ENCODE measurements around the gene FAM204A.

The FAM204A gene

DNA sequence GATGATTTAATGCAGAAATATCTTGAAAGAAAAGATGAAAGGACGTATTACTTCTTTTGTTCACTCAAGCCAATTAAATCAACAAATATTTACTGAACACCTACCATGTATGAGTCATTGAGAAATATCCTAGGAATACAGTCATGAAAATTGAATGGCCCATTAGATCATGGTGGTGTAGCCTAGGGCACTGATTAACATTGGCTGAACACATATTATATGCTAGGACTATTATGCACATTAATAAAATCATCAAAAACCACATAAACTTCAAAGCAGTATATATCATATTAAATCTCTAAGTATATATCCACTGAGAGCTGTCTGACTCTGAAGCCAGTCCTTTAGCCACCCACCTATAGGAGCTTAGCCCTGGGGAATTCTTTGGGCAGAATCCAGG is 41.8 kb downstream of the FAM204A start:
- TF ChIP-seq, protein P1, sequence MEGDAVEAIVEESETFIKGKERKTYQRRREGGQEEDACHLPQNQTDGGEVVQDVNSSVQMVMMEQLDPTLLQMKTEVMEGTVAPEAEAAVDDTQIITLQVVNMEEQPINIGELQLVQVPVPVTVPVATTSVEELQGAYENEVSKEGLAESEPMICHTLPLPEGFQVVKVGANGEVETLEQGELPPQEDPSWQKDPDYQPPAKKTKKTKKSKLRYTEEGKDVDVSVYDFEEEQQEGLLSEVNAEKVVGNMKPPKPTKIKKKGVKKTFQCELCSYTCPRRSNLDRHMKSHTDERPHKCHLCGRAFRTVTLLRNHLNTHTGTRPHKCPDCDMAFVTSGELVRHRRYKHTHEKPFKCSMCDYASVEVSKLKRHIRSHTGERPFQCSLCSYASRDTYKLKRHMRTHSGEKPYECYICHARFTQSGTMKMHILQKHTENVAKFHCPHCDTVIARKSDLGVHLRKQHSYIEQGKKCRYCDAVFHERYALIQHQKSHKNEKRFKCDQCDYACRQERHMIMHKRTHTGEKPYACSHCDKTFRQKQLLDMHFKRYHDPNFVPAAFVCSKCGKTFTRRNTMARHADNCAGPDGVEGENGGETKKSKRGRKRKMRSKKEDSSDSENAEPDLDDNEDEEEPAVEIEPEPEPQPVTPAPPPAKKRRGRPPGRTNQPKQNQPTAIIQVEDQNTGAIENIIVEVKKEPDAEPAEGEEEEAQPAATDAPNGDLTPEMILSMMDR (IDR thresholded peaks at IDR 0.05; ENCODE audit: control extremely low read depth, extremely low read depth, low read depth, missing control alignments), result no peak
- CTCF ChIA-PET, result interaction anchor here (1.0 kb wide), 1 partner anchor 9 kb away, joined by 3 read pairs; no protein-coding TSS in a partner anchor
- POLR2A ChIA-PET, result no interaction called here
- no peak for DNase-seq (ENCODE audit: extremely low spot score)

DNA sequence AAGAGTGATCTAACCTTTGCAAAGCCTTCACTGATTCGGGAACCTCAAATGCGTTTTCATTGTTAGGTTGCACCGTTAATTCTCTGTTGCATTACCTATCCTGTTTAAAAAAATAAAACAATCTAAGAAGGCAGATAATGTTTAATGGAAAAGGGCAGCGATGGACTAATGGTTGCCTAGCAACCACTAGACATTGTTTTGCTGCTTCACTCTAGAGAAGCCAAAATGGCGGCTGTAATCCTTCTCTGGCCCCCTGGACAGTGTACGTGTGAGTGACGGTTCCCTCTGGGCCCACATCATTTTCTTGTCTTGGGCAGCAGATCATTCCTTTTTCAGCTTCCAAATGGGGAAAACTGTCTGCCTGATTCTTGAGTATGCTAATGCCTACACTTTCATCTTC is 43.3 kb downstream of the FAM204A start:
- no peak for DNase-seq (ENCODE audit: extremely low spot score)
- POLR2A ChIA-PET, result no interaction called here
- TF ChIP-seq, protein P1 (IDR thresholded peaks at IDR 0.05; ENCODE audit: control extremely low read depth, extremely low read depth, low read depth, missing control alignments), result no peak
- CTCF ChIA-PET, result no interaction called here

DNA sequence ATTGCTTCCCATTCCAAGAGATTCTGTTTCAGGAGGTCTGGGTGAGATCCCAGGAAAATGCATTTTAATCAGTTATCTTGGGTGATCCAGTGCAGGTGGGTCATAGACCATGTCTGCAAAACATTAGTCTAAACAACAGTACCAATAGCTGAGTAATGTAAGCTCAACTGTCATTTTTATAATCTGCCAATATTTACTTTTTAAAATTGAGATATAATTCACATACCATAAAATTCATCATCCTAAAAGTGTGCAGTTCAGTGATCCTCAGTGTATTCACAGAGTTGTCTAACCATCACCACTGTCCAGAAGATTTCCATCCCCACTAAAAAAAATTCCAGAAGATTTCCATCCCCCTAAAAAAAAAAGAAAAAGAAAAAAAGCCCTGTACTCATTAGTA is 51.0 kb downstream of the FAM204A start:
- no peak for DNase-seq (ENCODE audit: extremely low spot score)
- ChIA-PET CTCF (interaction anchor here (1.3 to 2.4 kb wide), 4 partner anchors 9 to 32 kb away, joined by 3 to 6 read pairs (median 4); no protein-coding TSS in a partner anchor), POLR2A (no interaction called here)
- TF ChIP-seq, protein P1 (IDR thresholded peaks at IDR 0.05; ENCODE audit: control extremely low read depth, extremely low read depth, low read depth, missing control alignments), result no peak

DNA sequence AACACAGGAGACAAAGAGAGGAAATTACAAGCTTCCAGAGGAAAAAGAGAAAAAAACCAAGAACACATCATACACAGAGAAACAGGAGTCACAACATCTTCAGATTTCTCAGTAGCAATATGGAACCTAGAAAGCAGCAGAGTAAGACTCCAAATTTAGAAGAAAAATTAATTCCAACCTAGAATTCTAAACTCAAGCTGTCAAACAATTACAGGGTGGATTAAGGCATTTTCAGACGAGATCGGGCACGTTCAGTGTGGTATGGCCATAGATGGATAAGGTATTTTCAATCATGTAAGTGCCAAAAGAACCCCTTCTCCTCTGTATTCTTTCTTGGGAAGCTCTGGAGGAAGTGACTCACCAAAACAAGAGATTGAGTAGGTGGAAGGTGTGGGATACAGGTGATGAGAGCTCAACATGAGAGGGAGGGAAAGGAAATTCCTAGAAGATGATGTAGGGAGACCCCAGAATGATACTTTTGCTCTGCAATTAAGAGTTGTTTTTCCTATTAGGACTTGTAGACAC is 51.6 kb downstream of the FAM204A start:
- TF ChIP-seq, protein P1 (IDR thresholded peaks at IDR 0.05; ENCODE audit: control extremely low read depth, extremely low read depth, low read depth, missing control alignments), result no peak
- POLR2A ChIA-PET, result no interaction called here
- CTCF ChIA-PET, result interaction anchor here (1.3 to 2.4 kb wide), 5 partner anchors 10 to 31 kb away, joined by 3 to 6 read pairs (median 4); no protein-coding TSS in a partner anchor
- DNase-seq (ENCODE audit: extremely low spot score), result no peak

DNA sequence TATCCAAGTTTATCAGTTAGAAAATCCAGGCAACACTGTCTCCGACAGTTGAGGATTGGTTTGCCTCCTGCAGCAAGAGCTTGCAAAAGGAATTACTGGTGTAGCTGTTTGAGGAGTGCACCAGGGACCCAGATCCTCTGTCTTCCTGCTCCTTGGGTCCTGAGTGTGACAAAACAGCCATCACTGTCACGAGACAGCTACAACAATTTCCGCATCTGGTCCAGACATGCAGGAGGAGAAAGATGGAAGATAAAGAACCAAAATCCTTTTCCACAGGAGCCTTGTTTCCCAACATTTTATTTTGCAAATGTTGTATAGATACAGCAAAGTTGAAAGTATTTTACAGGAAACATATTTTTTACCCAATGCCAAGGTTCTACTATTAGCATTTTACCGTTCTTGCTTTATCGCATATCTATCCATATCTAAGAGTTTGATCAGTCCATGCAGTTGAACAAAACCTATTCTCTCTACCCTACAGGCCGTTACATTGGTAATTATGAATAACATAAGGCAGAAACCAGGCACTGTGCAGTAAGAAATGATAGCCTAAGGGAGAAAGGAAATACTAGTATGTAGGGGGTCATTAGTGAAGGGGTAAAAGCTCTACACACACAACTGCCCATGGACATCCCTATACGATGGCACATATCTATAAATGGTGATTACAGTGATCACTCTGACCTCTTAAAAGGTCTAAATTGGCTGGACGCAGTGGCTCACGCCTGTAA is 54.9 kb downstream of the FAM204A start:
- DNase-seq (ENCODE audit: extremely low spot score), result no peak
- TF ChIP-seq, protein P1 (IDR thresholded peaks at IDR 0.05; ENCODE audit: control extremely low read depth, extremely low read depth, low read depth, missing control alignments), result no peak
- ChIA-PET POLR2A (no interaction called here), CTCF (no interaction called here)

DNA sequence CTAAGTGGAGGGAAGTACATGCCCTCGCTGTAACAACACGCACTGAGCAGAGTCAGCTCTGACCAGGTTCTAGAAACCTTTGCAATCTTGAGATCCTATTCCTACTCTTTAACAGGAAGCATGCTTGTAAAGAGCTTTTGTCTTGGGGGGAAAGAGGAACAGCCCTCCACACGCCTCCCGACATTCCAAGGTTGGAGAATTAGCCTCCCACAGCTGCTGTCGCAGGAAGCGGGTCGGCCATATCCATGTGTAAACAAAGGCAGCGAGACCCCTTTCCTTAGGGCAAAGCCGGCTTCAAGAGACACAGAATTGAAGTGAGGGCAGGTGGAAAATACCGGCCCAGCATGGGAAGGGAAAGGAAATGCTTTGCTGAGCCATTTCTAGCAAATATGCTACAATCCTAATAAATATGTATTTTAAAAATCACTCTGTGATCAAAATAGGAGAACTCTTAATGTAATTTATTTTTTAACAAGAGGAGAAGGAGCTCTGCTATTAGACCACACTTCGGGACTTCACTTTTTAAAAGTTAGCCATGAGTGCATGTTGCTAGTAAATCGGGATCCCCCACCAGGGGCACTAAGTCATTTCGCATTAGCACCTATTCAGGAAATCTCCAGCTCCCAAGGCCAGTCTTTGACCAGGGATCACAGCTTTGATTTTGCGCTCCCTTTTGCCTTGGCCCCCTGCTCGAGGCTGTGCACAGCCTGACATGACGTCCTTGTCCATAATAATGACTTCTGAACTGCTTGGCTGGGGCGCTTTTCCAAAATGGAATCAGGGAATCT is 55.9 kb downstream of the FAM204A start:
- ChIA-PET POLR2A (no interaction called here), CTCF (interaction anchor here (0.7 to 1.1 kb wide), 2 partner anchors 18 to 26 kb away, joined by 3 to 5 read pairs; no protein-coding TSS in a partner anchor)
- TF ChIP-seq, protein P1 (IDR thresholded peaks at IDR 0.05; ENCODE audit: control extremely low read depth, extremely low read depth, low read depth, missing control alignments), result no peak
- DNase-seq (ENCODE audit: extremely low spot score), result no peak

Measured in GM10248 (cell line).